ENCODE data around the gene ARHGEF28. TPM values are rescaled to one million over a fixed set of nuclear protein-coding genes. Genes with fewer than 3 reads are reported as not detected.
A peak's percentile ranks its signal among the peaks of the same experiment; 100 is the strongest.

ARHGEF28 gene
- total and polyA plus RNA-seq, 2 of the 13 experiments (the other 11 are each of a cell fraction or from before 2014, with no cell fraction given): 17.4 to 34.1 TPM

DNA sequence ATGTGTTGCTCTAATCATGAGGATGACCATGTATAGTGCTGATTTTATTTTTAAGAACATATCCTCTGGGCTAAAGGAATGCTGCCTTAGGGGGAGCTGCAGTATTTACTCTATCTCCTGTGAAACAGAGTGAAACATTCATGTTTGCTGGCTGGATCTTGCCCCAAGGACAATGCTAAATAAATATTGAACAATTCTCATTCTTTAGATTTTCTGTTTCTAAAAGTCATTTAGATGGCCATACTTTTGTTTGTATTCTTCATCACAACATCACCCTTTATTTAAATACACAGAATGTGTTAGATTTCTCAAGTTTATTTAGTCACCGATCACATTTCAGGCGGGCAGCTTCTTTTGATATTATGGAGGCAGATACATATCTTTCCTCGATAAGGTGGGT is 103.3 kb downstream of the ARHGEF28 start (continued):
- TF ChIP-seq MED1 (CRISPR knock-in tag; IDR thresholded peaks at IDR 0.05): peak; percentile 86
- 0 out of 2 replicates have a peak, but pooled peaks have one; percentile 61 for TF ChIP-seq KAT7 (CRISPR knock-in tag; IDR thresholded peaks at IDR 0.05; ENCODE audit: borderline replicate concordance)
- peak; percentile 39; the same call in 1 of the 2 replicates for TF ChIP-seq MIER3 (CRISPR knock-in tag; IDR thresholded peaks at IDR 0.05; ENCODE audit: borderline replicate concordance)
- peak; percentile 57; the same call in 1 of the 2 replicates for TF ChIP-seq FOXO1 (CRISPR knock-in tag; IDR thresholded peaks at IDR 0.05)
- peak; percentile 90 for TF ChIP-seq TBX2 (CRISPR knock-in tag; IDR thresholded peaks at IDR 0.05; ENCODE audit: borderline replicate concordance)
- TF ChIP-seq, protein P1, sequence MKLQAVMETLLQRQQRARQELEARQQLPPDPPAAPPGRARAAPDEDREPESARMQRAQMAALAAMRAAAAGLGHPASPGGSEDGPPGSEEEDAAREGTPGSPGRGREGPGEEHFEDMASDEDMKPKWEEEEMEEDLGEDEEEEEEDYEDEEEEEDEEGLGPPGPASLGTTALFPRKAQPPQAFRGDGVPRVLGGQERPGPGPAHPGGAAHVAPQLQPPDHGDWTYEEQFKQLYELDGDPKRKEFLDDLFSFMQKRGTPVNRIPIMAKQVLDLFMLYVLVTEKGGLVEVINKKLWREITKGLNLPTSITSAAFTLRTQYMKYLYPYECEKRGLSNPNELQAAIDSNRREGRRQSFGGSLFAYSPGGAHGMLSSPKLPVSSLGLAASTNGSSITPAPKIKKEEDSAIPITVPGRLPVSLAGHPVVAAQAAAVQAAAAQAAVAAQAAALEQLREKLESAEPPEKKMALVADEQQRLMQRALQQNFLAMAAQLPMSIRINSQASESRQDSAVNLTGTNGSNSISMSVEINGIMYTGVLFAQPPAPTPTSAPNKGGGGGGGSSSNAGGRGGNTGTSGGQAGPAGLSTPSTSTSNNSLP (IDR thresholded peaks at IDR 0.05; ENCODE audit: low read depth, low read length): peak; percentile 86
- TF ChIP-seq, protein P2, sequence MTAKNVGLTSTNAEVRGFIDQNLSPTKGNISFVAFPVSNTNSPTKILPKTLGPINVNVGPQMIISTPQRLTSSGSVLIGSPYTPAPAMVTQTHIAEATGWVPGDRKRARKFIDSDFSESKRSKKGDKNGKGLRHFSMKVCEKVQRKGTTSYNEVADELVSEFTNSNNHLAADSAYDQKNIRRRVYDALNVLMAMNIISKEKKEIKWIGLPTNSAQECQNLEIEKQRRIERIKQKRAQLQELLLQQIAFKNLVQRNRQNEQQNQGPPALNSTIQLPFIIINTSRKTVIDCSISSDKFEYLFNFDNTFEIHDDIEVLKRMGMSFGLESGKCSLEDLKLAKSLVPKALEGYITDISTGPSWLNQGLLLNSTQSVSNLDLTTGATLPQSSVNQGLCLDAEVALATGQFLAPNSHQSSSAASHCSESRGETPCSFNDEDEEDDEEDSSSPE (CRISPR knock-in tag; IDR thresholded peaks at IDR 0.05): no peak
- TF ChIP-seq HNF4A (CRISPR knock-in tag; IDR thresholded peaks at IDR 0.05): peak; percentile 46; the same call in 1 of the 2 replicates
- 0 out of 2 replicates have a peak, but pooled peaks have one; percentile 23 for TF ChIP-seq KDM3A (CRISPR knock-in tag; IDR thresholded peaks at IDR 0.05; ENCODE audit: low read depth)
- TF ChIP-seq ATRX (CRISPR knock-in tag; IDR thresholded peaks at IDR 0.05; ENCODE audit: borderline replicate concordance): no peak
- TF ChIP-seq, protein P3, sequence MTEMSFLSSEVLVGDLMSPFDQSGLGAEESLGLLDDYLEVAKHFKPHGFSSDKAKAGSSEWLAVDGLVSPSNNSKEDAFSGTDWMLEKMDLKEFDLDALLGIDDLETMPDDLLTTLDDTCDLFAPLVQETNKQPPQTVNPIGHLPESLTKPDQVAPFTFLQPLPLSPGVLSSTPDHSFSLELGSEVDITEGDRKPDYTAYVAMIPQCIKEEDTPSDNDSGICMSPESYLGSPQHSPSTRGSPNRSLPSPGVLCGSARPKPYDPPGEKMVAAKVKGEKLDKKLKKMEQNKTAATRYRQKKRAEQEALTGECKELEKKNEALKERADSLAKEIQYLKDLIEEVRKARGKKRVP (CRISPR knock-in tag; IDR thresholded peaks at IDR 0.05): peak in 1 of 2 experiments; percentile 66; a peak in 2 of 4 replicates
- peak; percentile 94; the same call in 1 of the 2 replicates for TF ChIP-seq HMG20A (CRISPR knock-in tag; IDR thresholded peaks at IDR 0.05; ENCODE audit: borderline replicate concordance)
- TF ChIP-seq TBX3 (IDR thresholded peaks at IDR 0.05; ENCODE audit: borderline replicate concordance): peak; percentile 94
- peak; percentile 64; the same call in 1 of the 2 replicates for TF ChIP-seq SMAD3 (CRISPR knock-in tag; IDR thresholded peaks at IDR 0.05)
- TF ChIP-seq, protein P4, sequence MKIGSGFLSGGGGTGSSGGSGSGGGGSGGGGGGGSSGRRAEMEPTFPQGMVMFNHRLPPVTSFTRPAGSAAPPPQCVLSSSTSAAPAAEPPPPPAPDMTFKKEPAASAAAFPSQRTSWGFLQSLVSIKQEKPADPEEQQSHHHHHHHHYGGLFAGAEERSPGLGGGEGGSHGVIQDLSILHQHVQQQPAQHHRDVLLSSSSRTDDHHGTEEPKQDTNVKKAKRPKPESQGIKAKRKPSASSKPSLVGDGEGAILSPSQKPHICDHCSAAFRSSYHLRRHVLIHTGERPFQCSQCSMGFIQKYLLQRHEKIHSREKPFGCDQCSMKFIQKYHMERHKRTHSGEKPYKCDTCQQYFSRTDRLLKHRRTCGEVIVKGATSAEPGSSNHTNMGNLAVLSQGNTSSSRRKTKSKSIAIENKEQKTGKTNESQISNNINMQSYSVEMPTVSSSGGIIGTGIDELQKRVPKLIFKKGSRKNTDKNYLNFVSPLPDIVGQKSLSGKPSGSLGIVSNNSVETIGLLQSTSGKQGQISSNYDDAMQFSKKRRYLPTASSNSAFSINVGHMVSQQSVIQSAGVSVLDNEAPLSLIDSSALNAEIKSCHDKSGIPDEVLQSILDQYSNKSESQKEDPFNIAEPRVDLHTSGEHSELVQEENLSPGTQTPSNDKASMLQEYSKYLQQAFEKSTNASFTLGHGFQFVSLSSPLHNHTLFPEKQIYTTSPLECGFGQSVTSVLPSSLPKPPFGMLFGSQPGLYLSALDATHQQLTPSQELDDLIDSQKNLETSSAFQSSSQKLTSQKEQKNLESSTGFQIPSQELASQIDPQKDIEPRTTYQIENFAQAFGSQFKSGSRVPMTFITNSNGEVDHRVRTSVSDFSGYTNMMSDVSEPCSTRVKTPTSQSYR (CRISPR knock-in tag; IDR thresholded peaks at IDR 0.05; ENCODE audit: borderline replicate concordance): peak; percentile 38; the same call in 1 of the 2 replicates
- TF ChIP-seq ZNF446 (CRISPR knock-in tag; IDR thresholded peaks at IDR 0.05): no peak
- TF ChIP-seq TCF7L2 (IDR thresholded peaks at IDR 0.05; ENCODE audit: low read depth, low read length): 0 out of 2 replicates have a peak, but pooled peaks have one; percentile 20
- TF ChIP-seq ZBTB8A (CRISPR knock-in tag; IDR thresholded peaks at IDR 0.05; ENCODE audit: borderline replicate concordance, low read depth): no peak
- no peak for TF ChIP-seq ZNF326 (CRISPR knock-in tag; IDR thresholded peaks at IDR 0.05; ENCODE audit: borderline replicate concordance)
- TF ChIP-seq, protein P5, sequence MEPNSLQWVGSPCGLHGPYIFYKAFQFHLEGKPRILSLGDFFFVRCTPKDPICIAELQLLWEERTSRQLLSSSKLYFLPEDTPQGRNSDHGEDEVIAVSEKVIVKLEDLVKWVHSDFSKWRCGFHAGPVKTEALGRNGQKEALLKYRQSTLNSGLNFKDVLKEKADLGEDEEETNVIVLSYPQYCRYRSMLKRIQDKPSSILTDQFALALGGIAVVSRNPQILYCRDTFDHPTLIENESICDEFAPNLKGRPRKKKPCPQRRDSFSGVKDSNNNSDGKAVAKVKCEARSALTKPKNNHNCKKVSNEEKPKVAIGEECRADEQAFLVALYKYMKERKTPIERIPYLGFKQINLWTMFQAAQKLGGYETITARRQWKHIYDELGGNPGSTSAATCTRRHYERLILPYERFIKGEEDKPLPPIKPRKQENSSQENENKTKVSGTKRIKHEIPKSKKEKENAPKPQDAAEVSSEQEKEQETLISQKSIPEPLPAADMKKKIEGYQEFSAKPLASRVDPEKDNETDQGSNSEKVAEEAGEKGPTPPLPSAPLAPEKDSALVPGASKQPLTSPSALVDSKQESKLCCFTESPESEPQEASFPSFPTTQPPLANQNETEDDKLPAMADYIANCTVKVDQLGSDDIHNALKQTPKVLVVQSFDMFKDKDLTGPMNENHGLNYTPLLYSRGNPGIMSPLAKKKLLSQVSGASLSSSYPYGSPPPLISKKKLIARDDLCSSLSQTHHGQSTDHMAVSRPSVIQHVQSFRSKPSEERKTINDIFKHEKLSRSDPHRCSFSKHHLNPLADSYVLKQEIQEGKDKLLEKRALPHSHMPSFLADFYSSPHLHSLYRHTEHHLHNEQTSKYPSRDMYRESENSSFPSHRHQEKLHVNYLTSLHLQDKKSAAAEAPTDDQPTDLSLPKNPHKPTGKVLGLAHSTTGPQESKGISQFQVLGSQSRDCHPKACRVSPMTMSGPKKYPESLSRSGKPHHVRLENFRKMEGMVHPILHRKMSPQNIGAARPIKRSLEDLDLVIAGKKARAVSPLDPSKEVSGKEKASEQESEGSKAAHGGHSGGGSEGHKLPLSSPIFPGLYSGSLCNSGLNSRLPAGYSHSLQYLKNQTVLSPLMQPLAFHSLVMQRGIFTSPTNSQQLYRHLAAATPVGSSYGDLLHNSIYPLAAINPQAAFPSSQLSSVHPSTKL (CRISPR knock-in tag; IDR thresholded peaks at IDR 0.05): peak; percentile 96
